ENCODE measurements around the gene SMPD4. TPM values are rescaled to one million over a fixed set of nuclear protein-coding genes. Genes with fewer than 3 reads are reported as not detected.
"Not testable (repeated sequence)": the region's sequence is repeated elsewhere in the genome, so short reads cannot be mapped to it uniquely, and the experiment has no call there.

Gene SMPD4
- total and polyA plus RNA-seq, 2 of the 13 experiments (the other 11 are each of a cell fraction or from before 2014, with no cell fraction given), result 63.2 to 70.5 TPM

DNA sequence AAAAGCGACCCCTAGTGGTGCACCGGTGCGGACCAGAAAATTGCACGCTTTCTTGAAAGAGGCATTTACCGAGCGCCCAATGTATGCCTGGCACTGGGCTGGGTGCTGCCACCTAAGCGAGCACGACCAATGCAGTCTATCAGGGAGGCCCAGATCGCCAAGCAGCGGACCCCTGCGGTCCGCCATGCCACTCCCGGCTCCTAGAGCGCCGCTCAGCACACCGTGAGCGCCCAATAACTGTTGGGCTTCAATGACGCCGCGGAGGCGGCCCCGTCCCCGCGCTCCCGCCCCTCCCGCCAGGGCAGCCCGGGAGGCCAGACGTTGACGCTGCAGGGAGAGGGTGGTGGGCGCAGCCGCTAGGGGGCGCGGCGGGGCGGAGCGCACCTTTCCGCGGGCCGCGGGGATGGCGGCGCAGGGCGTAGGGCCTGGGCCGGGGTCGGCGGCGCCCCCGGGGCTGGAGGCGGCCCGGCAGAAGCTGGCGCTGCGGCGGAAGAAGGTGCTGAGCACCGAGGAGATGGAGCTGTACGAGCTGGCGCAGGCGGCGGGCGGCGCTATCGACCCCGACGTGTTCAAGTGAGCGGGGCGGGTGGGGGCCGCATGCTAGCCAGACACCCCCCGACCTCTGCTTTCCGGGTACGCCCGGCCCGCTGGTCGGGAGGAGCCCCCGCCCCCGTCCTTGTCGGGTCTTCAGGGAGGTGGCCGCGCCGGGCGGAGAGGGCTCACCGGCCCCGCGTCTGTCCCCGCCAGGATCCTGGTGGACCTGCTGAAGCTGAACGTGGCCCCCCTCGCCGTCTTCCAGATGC lies 679 bp upstream of the SMPD4 start, which contains the start of gene MZT2B (continued):
- TF ChIP-seq, protein P1, sequence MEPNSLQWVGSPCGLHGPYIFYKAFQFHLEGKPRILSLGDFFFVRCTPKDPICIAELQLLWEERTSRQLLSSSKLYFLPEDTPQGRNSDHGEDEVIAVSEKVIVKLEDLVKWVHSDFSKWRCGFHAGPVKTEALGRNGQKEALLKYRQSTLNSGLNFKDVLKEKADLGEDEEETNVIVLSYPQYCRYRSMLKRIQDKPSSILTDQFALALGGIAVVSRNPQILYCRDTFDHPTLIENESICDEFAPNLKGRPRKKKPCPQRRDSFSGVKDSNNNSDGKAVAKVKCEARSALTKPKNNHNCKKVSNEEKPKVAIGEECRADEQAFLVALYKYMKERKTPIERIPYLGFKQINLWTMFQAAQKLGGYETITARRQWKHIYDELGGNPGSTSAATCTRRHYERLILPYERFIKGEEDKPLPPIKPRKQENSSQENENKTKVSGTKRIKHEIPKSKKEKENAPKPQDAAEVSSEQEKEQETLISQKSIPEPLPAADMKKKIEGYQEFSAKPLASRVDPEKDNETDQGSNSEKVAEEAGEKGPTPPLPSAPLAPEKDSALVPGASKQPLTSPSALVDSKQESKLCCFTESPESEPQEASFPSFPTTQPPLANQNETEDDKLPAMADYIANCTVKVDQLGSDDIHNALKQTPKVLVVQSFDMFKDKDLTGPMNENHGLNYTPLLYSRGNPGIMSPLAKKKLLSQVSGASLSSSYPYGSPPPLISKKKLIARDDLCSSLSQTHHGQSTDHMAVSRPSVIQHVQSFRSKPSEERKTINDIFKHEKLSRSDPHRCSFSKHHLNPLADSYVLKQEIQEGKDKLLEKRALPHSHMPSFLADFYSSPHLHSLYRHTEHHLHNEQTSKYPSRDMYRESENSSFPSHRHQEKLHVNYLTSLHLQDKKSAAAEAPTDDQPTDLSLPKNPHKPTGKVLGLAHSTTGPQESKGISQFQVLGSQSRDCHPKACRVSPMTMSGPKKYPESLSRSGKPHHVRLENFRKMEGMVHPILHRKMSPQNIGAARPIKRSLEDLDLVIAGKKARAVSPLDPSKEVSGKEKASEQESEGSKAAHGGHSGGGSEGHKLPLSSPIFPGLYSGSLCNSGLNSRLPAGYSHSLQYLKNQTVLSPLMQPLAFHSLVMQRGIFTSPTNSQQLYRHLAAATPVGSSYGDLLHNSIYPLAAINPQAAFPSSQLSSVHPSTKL (CRISPR knock-in tag; IDR thresholded peaks at IDR 0.05), result peak; percentile 49
- TF ChIP-seq GATAD1 (CRISPR knock-in tag; IDR thresholded peaks at IDR 0.05) (peak; percentile 38; the same call in 1 of the 2 replicates), MED1 (CRISPR knock-in tag; IDR thresholded peaks at IDR 0.05) (peak; percentile 34; the same call in 1 of the 2 replicates), MAZ (IDR thresholded peaks at IDR 0.05; ENCODE audit: borderline replicate concordance, low read depth, low read length) (peak; percentile 93), MAZ (CRISPR knock-in tag; IDR thresholded peaks at IDR 0.05; ENCODE audit: low read depth) (peak; percentile 86), CBFB (CRISPR knock-in tag; IDR thresholded peaks at IDR 0.05) (peak; percentile 69; the same call in 1 of the 2 replicates), SRF (IDR thresholded peaks at IDR 0.05; ENCODE audit: low read depth, low read length) (peak; percentile 13; the same call in 1 of the 2 replicates), BCL6 (CRISPR knock-in tag; IDR thresholded peaks at IDR 0.05) (peak; percentile 12; the same call in 1 of the 2 replicates), ZFX (CRISPR knock-in tag; IDR thresholded peaks at IDR 0.05; ENCODE audit: low read depth) (peak; percentile 70), BORCS8-MEF2B (CRISPR knock-in tag; IDR thresholded peaks at IDR 0.05) (peak; percentile 33; the same call in 1 of the 2 replicates), ZFYVE20 (CRISPR knock-in tag; IDR thresholded peaks at IDR 0.05; ENCODE audit: borderline replicate concordance, low read depth) (peak; percentile 63; the same call in 1 of the 2 replicates), ZNF574 (CRISPR knock-in tag; IDR thresholded peaks at IDR 0.05) (peak; percentile 96), NKX3-1 (CRISPR knock-in tag; IDR thresholded peaks at IDR 0.05) (peak; percentile 45; the same call in 1 of the 2 replicates), ZHX1 (CRISPR knock-in tag; IDR thresholded peaks at IDR 0.05; ENCODE audit: low read depth) (peak; percentile 41; the same call in 1 of the 2 replicates), KLF6 (CRISPR knock-in tag; IDR thresholded peaks at IDR 0.05) (peak; percentile 9; the same call in 1 of the 2 replicates), ZSCAN22 (CRISPR knock-in tag; IDR thresholded peaks at IDR 0.05) (0 out of 2 replicates have a peak, but pooled peaks have one; percentile 24), FOXA3 (CRISPR knock-in tag; IDR thresholded peaks at IDR 0.05) (peak; percentile 54), CBX1 (IDR thresholded peaks at IDR 0.05; ENCODE audit: low read depth) (peak; percentile 84), HNF4G (IDR thresholded peaks at IDR 0.05; ENCODE audit: borderline replicate concordance, low read depth, low read length) (peak; percentile 47; the same call in 1 of the 2 replicates)
- TF ChIP-seq HNF4G (CRISPR knock-in tag; IDR thresholded peaks at IDR 0.05; ENCODE audit: borderline replicate concordance, low read depth), result not testable (repeated sequence)

Measured in HepG2 (cell line).